SK-N-SH (cell line): Measurements from ENCODE around the gene BPIFA3. TPM values are rescaled to one million over a fixed set of nuclear protein-coding genes. Genes with fewer than 3 reads are reported as not detected.
A peak's percentile ranks its signal among the peaks of the same experiment; 100 is the strongest.

Experiments used
- CTCF ChIA-PET: fragments of 300-600, 350-600 bp; formaldehyde crosslinking; extraction: SDS; loops from one replicate; lab custom pipeline; 2021; lab: Yijun Ruan, JAX
- POLR2A ChIA-PET: fragments of 350-600 bp; sonication (Branson Sonifier 250); formaldehyde crosslinking; extraction: SDS; loops from one replicate; lab custom pipeline; 2020; ENCODE audit warnings: antibody characterized with exemption, inconsistent platforms; lab: Yijun Ruan, JAX
- DNase-seq: peaks from one replicate; pipeline ENCODE4 v3.0.0; 2012
- H2AFZ ChIP-seq: fragments of 200-600 bp; sonication (generic); 2 replicates; pipeline ENCODE4 v1.8.1; 2016; ENCODE audit warnings: antibody characterized with exemption, mild to moderate bottlenecking, low read depth
- H3F3A ChIP-seq: fragments of 200-600 bp; sonication (generic); replicated peaks from 2 replicates; pipeline ENCODE3; 2016; ENCODE audit warnings: antibody characterized with exemption, mild to moderate bottlenecking; ENCODE audit not compliant: insufficient read depth
- H3K27ac ChIP-seq, 2 experiments: fragments of 200-500 bp in 1 of 2; fragments of 200-600 bp in 1 of 2; sonication (Bioruptor generic) in 1 of 2; sonication (generic), shearing (Covaris generic) in 1 of 2; 2 replicates each; pipeline versions ENCODE4 v1.5.1 to v1.6.1; 2014 to 2016; ENCODE audit warnings: low read depth in 2 of 2, inconsistent platforms in 1 of 2, low read length in 1 of 2, mild to moderate bottlenecking in 1 of 2, mixed read lengths in 1 of 2
- H3K27me3 ChIP-seq: fragments of 200-600 bp; sonication (generic), shearing (Covaris generic); 2 replicates; pipeline ENCODE4 v1.6.1; 2016; ENCODE audit warnings: mixed run types; ENCODE audit not compliant: insufficient read depth
- H3K36me3 ChIP-seq, 2 experiments: fragments of 200-500 bp in 1 of 2; fragments of 200-600 bp in 1 of 2; sonication (Bioruptor generic) in 1 of 2; sonication (generic) in 1 of 2; replicated peaks in 1 of 2; 2 replicates each; pipeline versions ENCODE3 to v1.5.1; 2014 to 2016; ENCODE audit warnings: low read length in 1 of 2, mild to moderate bottlenecking in 1 of 2; ENCODE audit not compliant: insufficient read depth in 2 of 2, control insufficient read depth in 1 of 2
- H3K4me1 ChIP-seq, 2 experiments: fragments of 200-500 bp in 1 of 2; fragments of 200-600 bp in 1 of 2; sonication (Bioruptor generic) in 1 of 2; sonication (generic), shearing (Covaris generic) in 1 of 2; 2 replicates each; pipeline versions ENCODE4 v1.5.1 to v1.6.1; 2014 to 2016; ENCODE audit warnings: low read depth in 1 of 2, low read length in 1 of 2, mixed run types in 1 of 2; ENCODE audit not compliant: insufficient read depth in 2 of 2, control insufficient read depth in 1 of 2
- H3K4me2 ChIP-seq: fragments of 200-600 bp; sonication (generic), shearing (Covaris generic); 2 replicates; pipeline ENCODE4 v1.6.1; 2017; ENCODE audit warnings: mixed run types
- H3K4me3 ChIP-seq, 2 experiments: fragments of 200-500 bp in 1 of 2; fragments of 200-600 bp in 1 of 2; sonication (Bioruptor generic) in 1 of 2; sonication (generic), shearing (Covaris generic) in 1 of 2; 2 replicates each; pipeline versions ENCODE4 v1.5.1 to v1.8.1; 2014 to 2016; ENCODE audit warnings: low read depth in 2 of 2, inconsistent platforms in 1 of 2, low read length in 1 of 2, mild to moderate bottlenecking in 1 of 2, mixed read lengths in 1 of 2, moderate library complexity in 1 of 2
- H3K79me2 ChIP-seq: fragments of 200-600 bp; sonication (generic); 2 replicates; pipeline ENCODE4 v1.8.1; 2017; ENCODE audit warnings: mild to moderate bottlenecking; ENCODE audit not compliant: insufficient read depth
- H3K9ac ChIP-seq: fragments of 200-600 bp; sonication (generic); 2 replicates; pipeline ENCODE4 v1.6.1; 2017; ENCODE audit warnings: mixed run types
- H3K9me2 ChIP-seq: fragments of 200-600 bp; sonication (generic); 2 replicates; pipeline ENCODE4 v1.6.1; 2017; ENCODE audit warnings: mixed run types
- H3K9me3 ChIP-seq: fragments of 200-600 bp; sonication (generic); 2 replicates; pipeline ENCODE4 v1.6.1; 2017; ENCODE audit warnings: mixed run types, mild to moderate bottlenecking, moderate library complexity
- H4K20me1 ChIP-seq: fragments of 200-600 bp; sonication (generic); 2 replicates; pipeline ENCODE4 v1.6.1; 2017; ENCODE audit warnings: mild to moderate bottlenecking, mixed run types; ENCODE audit not compliant: insufficient read depth
- EZH2phosphoT487 ChIP-seq: fragments of 200-600 bp; sonication (generic); IDR thresholded peaks from 2 replicates; pipeline ENCODE4 v1.6.1; 2017; ENCODE audit warnings: low read depth, mixed run types, mild to moderate bottlenecking, antibody characterized with exemption, moderate library complexity, borderline replicate concordance
- FOXJ3 ChIP-seq: sonication (generic); formaldehyde crosslinking; IDR thresholded peaks from 2 replicates; pipeline ENCODE4 v1.5.1; 2020; ENCODE audit warnings: mild to moderate bottlenecking, missing genetic modification reagents
- GABPA ChIP-seq: IDR thresholded peaks from 2 replicates; pipeline ENCODE4 v1.4.0; 2012; ENCODE audit warnings: low read depth, mild to moderate bottlenecking
- JUND ChIP-seq: IDR thresholded peaks from 2 replicates; pipeline ENCODE4 v1.4.0; 2012
- RFX5 ChIP-seq: IDR thresholded peaks from 2 replicates; pipeline ENCODE4 v1.6.1; 2012; ENCODE audit warnings: mild to moderate bottlenecking, improper control_type of control experiment, low read length
- SIN3A ChIP-seq: IDR thresholded peaks from 2 replicates; pipeline ENCODE4 v1.6.1; 2012; ENCODE audit warnings: low read depth, mild to moderate bottlenecking, low read length, moderate library complexity, borderline replicate concordance
- TEAD4 ChIP-seq: IDR thresholded peaks from 2 replicates; pipeline ENCODE4 v1.4.0; 2012; ENCODE audit warnings: mild to moderate bottlenecking, borderline replicate concordance; ENCODE audit not compliant: insufficient read depth
- WGBS: methylation state at CpG from one replicate; pipeline ENCODE4 v1.1.6; 2017; ENCODE audit warnings: low lambda C conversion rate; 5-methylcytosine and 5-hydroxymethylcytosine counted together
- polyA plus RNA-seq, 3 experiments: library from polyadenylated mRNA; depleted of rRNA; stranded (reverse); fragments of >200 nt; gene quantifications; 2 replicates each; pipeline ENCODE4 v1.2.3, GENCODE V29; 2012
- TF ChIP-seq, protein P1 (sequence below): IDR thresholded peaks from 2 replicates; pipeline ENCODE4 v1.6.1; 2012; ENCODE audit warnings: mild to moderate bottlenecking, low read depth, low read length, moderate library complexity
- TF ChIP-seq, protein P2 (sequence below): fragments of 200-600 bp; sonication (generic); IDR thresholded peaks from 2 replicates; pipeline ENCODE4 v1.6.1; 2017; ENCODE audit warnings: antibody characterized with exemption, mild to moderate bottlenecking, moderate library complexity
- TF ChIP-seq, protein P3 (sequence below): fragments of 150-350 bp; IDR thresholded peaks from 2 replicates; pipeline ENCODE4 v1.6.1; 2017; ENCODE audit warnings: antibody characterized with exemption, low read length, low read depth, borderline replicate concordance
- TF ChIP-seq, protein P4 (sequence below): IDR thresholded peaks from 2 replicates; pipeline ENCODE4; 2012
- TF ChIP-seq, protein P5 (sequence below): fragments of 150-350 bp; IDR thresholded peaks from 2 replicates; pipeline ENCODE4 v1.6.1; 2016; ENCODE audit warnings: mild to moderate bottlenecking, low read depth, low read length

The BPIFA3 gene
- polyA plus RNA-seq, 1 of the 3 experiments (the other 2 are of a cell fraction), result not detected

DNA sequence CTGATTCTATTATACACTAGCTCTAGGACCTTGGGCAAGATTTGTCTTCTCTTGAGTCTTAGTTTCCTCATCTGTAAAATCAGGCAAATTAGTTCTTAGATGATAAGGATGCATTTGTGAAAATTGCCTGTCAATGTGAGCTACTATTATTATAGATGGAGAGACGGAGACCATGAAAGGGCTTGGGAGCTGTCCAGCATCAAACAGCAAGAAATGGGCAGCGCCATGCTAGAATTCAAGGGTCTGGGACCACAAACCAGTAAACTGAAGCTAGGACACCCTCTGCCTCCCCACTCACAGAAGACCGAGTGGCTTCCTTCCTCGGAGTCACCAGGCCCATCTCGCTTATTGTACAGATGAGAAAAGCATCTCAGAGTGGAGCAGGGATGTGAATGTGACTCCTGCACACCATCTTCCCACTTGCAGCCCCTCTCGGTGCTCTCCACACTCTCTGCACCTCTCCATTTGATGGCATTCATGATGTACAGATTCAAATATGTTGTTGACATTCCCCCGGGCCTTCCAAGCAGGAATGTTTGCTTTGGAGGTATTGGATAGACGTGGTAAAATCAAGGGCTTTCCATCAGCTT lies 24.1 kb upstream of the BPIFA3 start:
- H3F3A ChIP-seq, result no peaks in the 10 kb centered on the region
- no peak for DNase-seq
- no peaks in the 10 kb centered on the region for H4K20me1 ChIP-seq
- ChIA-PET CTCF (interaction anchor here (0.7 kb wide), 1 partner anchor 13 kb away, joined by 4 read pairs; no protein-coding TSS in a partner anchor), POLR2A (no interaction called here)
- no peak overlapping the region for H3K27ac ChIP-seq
- no peak overlapping the region for H2AFZ ChIP-seq
- H3K4me2 ChIP-seq, result no peak overlapping the region
- TF ChIP-seq, protein P1, sequence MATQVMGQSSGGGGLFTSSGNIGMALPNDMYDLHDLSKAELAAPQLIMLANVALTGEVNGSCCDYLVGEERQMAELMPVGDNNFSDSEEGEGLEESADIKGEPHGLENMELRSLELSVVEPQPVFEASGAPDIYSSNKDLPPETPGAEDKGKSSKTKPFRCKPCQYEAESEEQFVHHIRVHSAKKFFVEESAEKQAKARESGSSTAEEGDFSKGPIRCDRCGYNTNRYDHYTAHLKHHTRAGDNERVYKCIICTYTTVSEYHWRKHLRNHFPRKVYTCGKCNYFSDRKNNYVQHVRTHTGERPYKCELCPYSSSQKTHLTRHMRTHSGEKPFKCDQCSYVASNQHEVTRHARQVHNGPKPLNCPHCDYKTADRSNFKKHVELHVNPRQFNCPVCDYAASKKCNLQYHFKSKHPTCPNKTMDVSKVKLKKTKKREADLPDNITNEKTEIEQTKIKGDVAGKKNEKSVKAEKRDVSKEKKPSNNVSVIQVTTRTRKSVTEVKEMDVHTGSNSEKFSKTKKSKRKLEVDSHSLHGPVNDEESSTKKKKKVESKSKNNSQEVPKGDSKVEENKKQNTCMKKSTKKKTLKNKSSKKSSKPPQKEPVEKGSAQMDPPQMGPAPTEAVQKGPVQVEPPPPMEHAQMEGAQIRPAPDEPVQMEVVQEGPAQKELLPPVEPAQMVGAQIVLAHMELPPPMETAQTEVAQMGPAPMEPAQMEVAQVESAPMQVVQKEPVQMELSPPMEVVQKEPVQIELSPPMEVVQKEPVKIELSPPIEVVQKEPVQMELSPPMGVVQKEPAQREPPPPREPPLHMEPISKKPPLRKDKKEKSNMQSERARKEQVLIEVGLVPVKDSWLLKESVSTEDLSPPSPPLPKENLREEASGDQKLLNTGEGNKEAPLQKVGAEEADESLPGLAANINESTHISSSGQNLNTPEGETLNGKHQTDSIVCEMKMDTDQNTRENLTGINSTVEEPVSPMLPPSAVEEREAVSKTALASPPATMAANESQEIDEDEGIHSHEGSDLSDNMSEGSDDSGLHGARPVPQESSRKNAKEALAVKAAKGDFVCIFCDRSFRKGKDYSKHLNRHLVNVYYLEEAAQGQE, result peak; percentile 89
- no peak for TF ChIP-seq TEAD4
- no peaks in the 10 kb centered on the region for H3K79me2 ChIP-seq
- no peaks in the 10 kb centered on the region for H3K9me3 ChIP-seq
- H3K4me3 ChIP-seq, result no peak overlapping the region
- no peaks in the 10 kb centered on the region for H3K36me3 ChIP-seq
- no peaks in the 10 kb centered on the region for H3K4me1 ChIP-seq
- H3K27me3 ChIP-seq, result peaks cover 2% of the 10 kb centered on the region; the same call in 1 of the 2 replicates
- H3K9me2 ChIP-seq, result no peaks in the 10 kb centered on the region
- H3K9ac ChIP-seq, result no peak overlapping the region
- 9% methylated on average over 8 of the region's 8 CpGs for WGBS

DNA sequence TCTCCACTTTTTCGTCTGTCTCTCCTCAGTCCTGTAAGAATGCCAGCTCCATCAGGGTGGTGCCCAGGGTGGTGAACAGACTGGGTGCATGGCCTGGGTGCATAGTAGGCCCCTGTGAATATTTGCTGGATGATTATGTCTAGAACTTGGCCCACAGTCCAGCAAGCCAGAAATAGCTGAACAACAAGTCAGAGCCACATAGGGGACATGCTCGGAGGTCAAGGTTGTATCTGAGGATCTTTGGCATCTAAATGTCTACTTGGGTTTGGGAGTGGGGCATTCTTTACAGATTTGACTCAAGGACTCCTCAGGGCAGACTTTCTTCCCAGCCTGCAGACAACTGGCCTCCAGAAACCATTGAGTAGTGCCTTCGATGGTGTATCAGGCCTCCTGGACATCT lies 18.1 kb upstream of the BPIFA3 start:
- no peaks in the 10 kb centered on the region for H3K36me3 ChIP-seq
- H2AFZ ChIP-seq, result no peak overlapping the region
- CTCF ChIA-PET, result interaction anchor here (1.0 kb wide), 1 partner anchor 41 kb away, joined by 3 read pairs; no protein-coding TSS in a partner anchor
- peaks cover 18% of the 10 kb centered on the region; the same call in 1 of the 2 replicates for H3K27me3 ChIP-seq
- no peak for DNase-seq
- no peaks in the 10 kb centered on the region for H3F3A ChIP-seq
- H4K20me1 ChIP-seq, result no peaks in the 10 kb centered on the region
- no peaks in the 10 kb centered on the region for H3K9me3 ChIP-seq
- no peaks in the 10 kb centered on the region for H3K4me1 ChIP-seq
- no peaks in the 10 kb centered on the region for H3K79me2 ChIP-seq
- H3K4me2 ChIP-seq, result no peak overlapping the region
- H3K9me2 ChIP-seq, result no peaks in the 10 kb centered on the region
- H3K27ac ChIP-seq, result no peak overlapping the region
- WGBS, result 4% methylated on average over 3 of the region's 3 CpGs
- POLR2A ChIA-PET, result no interaction called here
- no peak overlapping the region for H3K9ac ChIP-seq
- H3K4me3 ChIP-seq, result no peak overlapping the region
- TF ChIP-seq, protein P1, result no peak
- TF ChIP-seq, protein P2, sequence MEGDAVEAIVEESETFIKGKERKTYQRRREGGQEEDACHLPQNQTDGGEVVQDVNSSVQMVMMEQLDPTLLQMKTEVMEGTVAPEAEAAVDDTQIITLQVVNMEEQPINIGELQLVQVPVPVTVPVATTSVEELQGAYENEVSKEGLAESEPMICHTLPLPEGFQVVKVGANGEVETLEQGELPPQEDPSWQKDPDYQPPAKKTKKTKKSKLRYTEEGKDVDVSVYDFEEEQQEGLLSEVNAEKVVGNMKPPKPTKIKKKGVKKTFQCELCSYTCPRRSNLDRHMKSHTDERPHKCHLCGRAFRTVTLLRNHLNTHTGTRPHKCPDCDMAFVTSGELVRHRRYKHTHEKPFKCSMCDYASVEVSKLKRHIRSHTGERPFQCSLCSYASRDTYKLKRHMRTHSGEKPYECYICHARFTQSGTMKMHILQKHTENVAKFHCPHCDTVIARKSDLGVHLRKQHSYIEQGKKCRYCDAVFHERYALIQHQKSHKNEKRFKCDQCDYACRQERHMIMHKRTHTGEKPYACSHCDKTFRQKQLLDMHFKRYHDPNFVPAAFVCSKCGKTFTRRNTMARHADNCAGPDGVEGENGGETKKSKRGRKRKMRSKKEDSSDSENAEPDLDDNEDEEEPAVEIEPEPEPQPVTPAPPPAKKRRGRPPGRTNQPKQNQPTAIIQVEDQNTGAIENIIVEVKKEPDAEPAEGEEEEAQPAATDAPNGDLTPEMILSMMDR, result no peak
- TF ChIP-seq, protein P3, sequence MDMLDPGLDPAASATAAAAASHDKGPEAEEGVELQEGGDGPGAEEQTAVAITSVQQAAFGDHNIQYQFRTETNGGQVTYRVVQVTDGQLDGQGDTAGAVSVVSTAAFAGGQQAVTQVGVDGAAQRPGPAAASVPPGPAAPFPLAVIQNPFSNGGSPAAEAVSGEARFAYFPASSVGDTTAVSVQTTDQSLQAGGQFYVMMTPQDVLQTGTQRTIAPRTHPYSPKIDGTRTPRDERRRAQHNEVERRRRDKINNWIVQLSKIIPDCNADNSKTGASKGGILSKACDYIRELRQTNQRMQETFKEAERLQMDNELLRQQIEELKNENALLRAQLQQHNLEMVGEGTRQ, result no peak
- TF ChIP-seq SIN3A (no peak), JUND (no peak), RFX5 (no peak), GABPA (no peak), FOXJ3 (no peak), EZH2phosphoT487 (no peak)
- TF ChIP-seq, protein P4, sequence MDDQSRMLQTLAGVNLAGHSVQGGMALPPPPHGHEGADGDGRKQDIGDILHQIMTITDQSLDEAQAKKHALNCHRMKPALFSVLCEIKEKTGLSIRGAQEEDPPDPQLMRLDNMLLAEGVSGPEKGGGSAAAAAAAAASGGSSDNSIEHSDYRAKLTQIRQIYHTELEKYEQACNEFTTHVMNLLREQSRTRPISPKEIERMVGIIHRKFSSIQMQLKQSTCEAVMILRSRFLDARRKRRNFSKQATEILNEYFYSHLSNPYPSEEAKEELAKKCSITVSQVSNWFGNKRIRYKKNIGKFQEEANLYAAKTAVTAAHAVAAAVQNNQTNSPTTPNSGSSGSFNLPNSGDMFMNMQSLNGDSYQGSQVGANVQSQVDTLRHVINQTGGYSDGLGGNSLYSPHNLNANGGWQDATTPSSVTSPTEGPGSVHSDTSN, result no peak
- TF ChIP-seq, protein P5, sequence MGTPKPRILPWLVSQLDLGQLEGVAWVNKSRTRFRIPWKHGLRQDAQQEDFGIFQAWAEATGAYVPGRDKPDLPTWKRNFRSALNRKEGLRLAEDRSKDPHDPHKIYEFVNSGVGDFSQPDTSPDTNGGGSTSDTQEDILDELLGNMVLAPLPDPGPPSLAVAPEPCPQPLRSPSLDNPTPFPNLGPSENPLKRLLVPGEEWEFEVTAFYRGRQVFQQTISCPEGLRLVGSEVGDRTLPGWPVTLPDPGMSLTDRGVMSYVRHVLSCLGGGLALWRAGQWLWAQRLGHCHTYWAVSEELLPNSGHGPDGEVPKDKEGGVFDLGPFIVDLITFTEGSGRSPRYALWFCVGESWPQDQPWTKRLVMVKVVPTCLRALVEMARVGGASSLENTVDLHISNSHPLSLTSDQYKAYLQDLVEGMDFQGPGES, result no peak
